Neuronal stem cell (in vitro differentiated cells): Measurements from ENCODE around the gene ASPG.
A peak's percentile ranks its signal among the peaks of the same experiment; 100 is the strongest.

ENCODE experiments used
- DNase-seq: peaks from one replicate; pipeline ENCODE4 v3.0.0-alpha.2; 2013; ENCODE audit warnings: low spot score
- H2AFZ ChIP-seq: one replicate; pipeline ENCODE4 v1.6.1; 2013; ENCODE audit warnings: mild to moderate bottlenecking, low read length, inconsistent platforms
- H2AK5ac ChIP-seq: 2 replicates; pipeline ENCODE4 v1.6.1; 2013; ENCODE audit warnings: low read depth, mild to moderate bottlenecking, inconsistent platforms, low read length, moderate library complexity, mixed read lengths
- H2BK120ac ChIP-seq: 2 replicates; pipeline ENCODE4 v1.6.1; 2013; ENCODE audit warnings: low read depth, mild to moderate bottlenecking, inconsistent platforms, low read length, moderate library complexity, mixed read lengths
- H2BK12ac ChIP-seq: one replicate; pipeline ENCODE4 v1.6.1; 2013; ENCODE audit warnings: low read length, inconsistent platforms
- H2BK15ac ChIP-seq: 2 replicates; pipeline ENCODE4 v1.6.1; 2013; ENCODE audit warnings: mild to moderate bottlenecking, low read length, inconsistent platforms, mixed read lengths
- H2BK5ac ChIP-seq: one replicate; pipeline ENCODE4 v1.6.1; 2013; ENCODE audit warnings: inconsistent platforms, mild to moderate bottlenecking, low read length, moderate library complexity
- H3K14ac ChIP-seq: one replicate; pipeline ENCODE4 v1.6.1; 2013; ENCODE audit warnings: low read length, inconsistent platforms
- H3K18ac ChIP-seq: 2 replicates; pipeline ENCODE4 v1.6.1; 2013; ENCODE audit warnings: low read length, inconsistent platforms
- H3K23ac ChIP-seq: 2 replicates; pipeline ENCODE4 v1.6.1; 2013; ENCODE audit warnings: low read depth, mild to moderate bottlenecking, mixed read lengths, low read length, inconsistent platforms; ENCODE audit not compliant: poor library complexity
- H3K27ac ChIP-seq: replicated peaks from 3 replicates; pipeline ENCODE4 v1.5.1; 2013; ENCODE audit warnings: low read length, inconsistent platforms
- H3K27me3 ChIP-seq, 3 experiments: 2 replicates each; pipeline ENCODE4 v1.6.1; 2013; ENCODE audit warnings: low read length in 3 of 3, mild to moderate bottlenecking in 2 of 3, inconsistent platforms in 1 of 3, low read depth in 1 of 3, mixed read lengths in 1 of 3, moderate library complexity in 1 of 3; ENCODE audit not compliant: control insufficient read depth in 3 of 3, insufficient read depth in 3 of 3
- H3K36me3 ChIP-seq, 2 donors: replicated peaks in 1 of 2; 2 replicates each; pipeline ENCODE4 v1.6.1; 2013; ENCODE audit warnings: low read length in 2 of 2; ENCODE audit not compliant: control insufficient read depth in 2 of 2, insufficient read depth in 2 of 2
- H3K4ac ChIP-seq: 2 replicates; pipeline ENCODE4 v1.6.1; 2013; ENCODE audit warnings: inconsistent platforms, mild to moderate bottlenecking, low read length, moderate library complexity
- H3K4me1 ChIP-seq, 2 donors: 1 replicate in 1 of 2; 2 replicates in 1 of 2; pipeline ENCODE4 v1.6.1; 2013; ENCODE audit warnings: low read length in 2 of 2, low read depth in 1 of 2; ENCODE audit not compliant: control insufficient read depth in 2 of 2, insufficient read depth in 1 of 2
- H3K4me2 ChIP-seq: one replicate; pipeline ENCODE4 v1.6.1; 2013; ENCODE audit warnings: mild to moderate bottlenecking, low read length, inconsistent platforms; ENCODE audit not compliant: insufficient read depth, poor library complexity, severe bottlenecking
- H3K4me3 ChIP-seq, 2 donors: 2 replicates each; pipeline ENCODE4 v1.5.1; 2013; ENCODE audit warnings: low read length in 2 of 2, mild to moderate bottlenecking in 2 of 2, inconsistent platforms in 1 of 2, moderate library complexity in 1 of 2
- H3K79me1 ChIP-seq: one replicate; pipeline ENCODE4 v1.6.1; 2013; ENCODE audit warnings: low read depth, mild to moderate bottlenecking, inconsistent platforms, low read length, moderate library complexity
- H3K9ac ChIP-seq: one replicate; pipeline ENCODE4 v1.6.1; 2013; ENCODE audit warnings: mild to moderate bottlenecking, low read depth, low read length, inconsistent platforms; ENCODE audit not compliant: poor library complexity
- H3K9me3 ChIP-seq, 2 donors: replicated peaks in 1 of 2; 2 replicates each; pipeline versions ENCODE3 to v1.6.1; 2013; ENCODE audit warnings: low read length in 2 of 2, mild to moderate bottlenecking in 2 of 2, inconsistent platforms in 1 of 2, low read depth in 1 of 2, mixed read lengths in 1 of 2, moderate library complexity in 1 of 2; ENCODE audit not compliant: control insufficient read depth in 2 of 2, insufficient read depth in 1 of 2
- H4K8ac ChIP-seq: one replicate; pipeline ENCODE4 v1.6.1; 2013; ENCODE audit warnings: low read depth, mild to moderate bottlenecking, inconsistent platforms, low read length, moderate library complexity
- H4K91ac ChIP-seq: one replicate; pipeline ENCODE4 v1.6.1; 2013; ENCODE audit warnings: low read length, low read depth, mild to moderate bottlenecking, inconsistent platforms; ENCODE audit not compliant: poor library complexity
- WGBS, 2 donors: extraction: QIAGEN DNeasy Blood & Tissue Kit; methylation state at CpG; one replicate each; pipeline ENCODE4 v1.1.7; 2013; ENCODE audit warnings: missing lambda C conversion rate in 2 of 2, mixed read lengths in 1 of 2; ENCODE audit not compliant: insufficient read length in 2 of 2, insufficient replicate concordance in 1 of 2; ENCODE audit errors: extremely low coverage in 2 of 2; 5-methylcytosine and 5-hydroxymethylcytosine counted together

The ASPG gene

GRCh38 chr14:104096318-104096717 is 10.8 kb downstream of the ASPG start:
- no peak overlapping the region for H3K23ac ChIP-seq
- H4K8ac ChIP-seq = no peak overlapping the region
- no peaks in the 10 kb centered on the region for H3K36me3 ChIP-seq
- H3K14ac ChIP-seq = no peak overlapping the region
- peak overlapping the region; percentile 76 for H3K18ac ChIP-seq
- H2BK120ac ChIP-seq = no peak overlapping the region
- H4K91ac ChIP-seq = no peak overlapping the region
- no peak overlapping the region for H3K27ac ChIP-seq
- H2BK12ac ChIP-seq = no peak overlapping the region
- H2BK5ac ChIP-seq = peak overlapping the region; percentile 75
- H3K4me2 ChIP-seq = peak overlapping the region; percentile 11
- peak overlapping the region; percentile 88 for H2AK5ac ChIP-seq
- DNase-seq = no peak
- H3K79me1 ChIP-seq = peaks cover 5% of the 10 kb centered on the region
- H2AFZ ChIP-seq = no peak overlapping the region
- no peak overlapping the region for H3K9ac ChIP-seq
- H2BK15ac ChIP-seq = peak overlapping the region; percentile 76
- H3K9me3 ChIP-seq = no peaks in the 10 kb centered on the region
- no CpG with 5 or more reads among the region's 14 CpGs for WGBS, 2 donors
- H3K4me1 ChIP-seq = peaks cover 0 to 5% of the 10 kb centered on the region in 2 donors
- no peak overlapping the region for H3K4ac ChIP-seq
- H3K27me3 ChIP-seq = peaks cover 0 to 35% (median 0%) of the 10 kb centered on the region in 3 experiments
- H3K4me3 ChIP-seq = no peak overlapping the region

- H3K27me3 ChIP-seq = peaks cover 0 to 39% (median 0%) of the 10 kb centered on the region in 3 experiments
- H2BK15ac ChIP-seq = peak overlapping the region; percentile 67
- no peak overlapping the region for H4K8ac ChIP-seq
- no peak overlapping the region for H3K4me3 ChIP-seq
- peak overlapping the region; percentile 76 for H3K18ac ChIP-seq
- no peaks in the 10 kb centered on the region for H3K36me3 ChIP-seq
- peaks cover 5% of the 10 kb centered on the region for H3K79me1 ChIP-seq
- H3K14ac ChIP-seq = peak overlapping the region; percentile 8
- no peaks in the 10 kb centered on the region for H3K9me3 ChIP-seq
- peak overlapping the region; percentile 88 for H2AK5ac ChIP-seq
- H3K23ac ChIP-seq = no peak overlapping the region
- H2BK5ac ChIP-seq = peak overlapping the region; percentile 75
- no peak overlapping the region for H3K4me2 ChIP-seq
- H2BK12ac ChIP-seq = peak overlapping the region; percentile 58
- H3K4me1 ChIP-seq = peaks cover 0 to 5% of the 10 kb centered on the region in 2 donors
- no peak overlapping the region for H3K27ac ChIP-seq
- no peak overlapping the region for H2BK120ac ChIP-seq
- H3K9ac ChIP-seq = peak overlapping the region; percentile 60
- DNase-seq = no peak
- no peak overlapping the region for H4K91ac ChIP-seq
- H3K4ac ChIP-seq = no peak overlapping the region
- whole genome bisulfite sequencing, 2 donors = no CpG with 5 or more reads among the region's 25 CpGs
- no peak overlapping the region for H2AFZ ChIP-seq
Observed at GRCh38 chr14:104096751-104097700, 11.5 kb downstream of the ASPG start.

- Histone ChIP-seq H3K27me3 (peaks cover 0 to 51% (median 0%) of the 10 kb centered on the region in 3 experiments), H2AFZ (no peak overlapping the region), H4K91ac (no peak overlapping the region), H2AK5ac (peak overlapping the region; percentile 8), H3K9ac (no peak overlapping the region), H3K23ac (no peak overlapping the region), H3K4me3 (no peak overlapping the region), H3K9me3 (no peaks in the 10 kb centered on the region), H3K4me2 (no peak overlapping the region), H3K4me1 (peaks cover 0 to 7% of the 10 kb centered on the region in 2 donors), H3K4ac (no peak overlapping the region), H3K27ac (no peak overlapping the region), H2BK12ac (peak overlapping the region; percentile 22), H3K36me3 (no peaks in the 10 kb centered on the region), H4K8ac (no peak overlapping the region), H3K18ac (peak overlapping the region; percentile 76), H2BK5ac (no peak overlapping the region), H3K79me1 (peaks cover 5% of the 10 kb centered on the region), H3K14ac (peak overlapping the region; percentile 89), H2BK120ac (no peak overlapping the region), H2BK15ac (peak overlapping the region; percentile 58)
- no CpG with 5 or more reads among the region's 25 CpGs for WGBS, 2 donors
- DNase-seq = no peak
Observed at GRCh38 chr14:104098272-104099095, 13.0 kb downstream of the ASPG start.
